ENCODE data around the gene GTPBP2. TPM values are rescaled to one million over a fixed set of nuclear protein-coding genes. Genes with fewer than 3 reads are reported as not detected.
A peak's percentile ranks its signal among the peaks of the same experiment; 100 is the strongest.

The GTPBP2 gene
- total and polyA plus RNA-seq, 10 of the 15 experiments (the other 5 are each of a cell fraction or from before 2014, with no cell fraction given), result 5.9 to 63.4 (median 39.8) TPM

DNA sequence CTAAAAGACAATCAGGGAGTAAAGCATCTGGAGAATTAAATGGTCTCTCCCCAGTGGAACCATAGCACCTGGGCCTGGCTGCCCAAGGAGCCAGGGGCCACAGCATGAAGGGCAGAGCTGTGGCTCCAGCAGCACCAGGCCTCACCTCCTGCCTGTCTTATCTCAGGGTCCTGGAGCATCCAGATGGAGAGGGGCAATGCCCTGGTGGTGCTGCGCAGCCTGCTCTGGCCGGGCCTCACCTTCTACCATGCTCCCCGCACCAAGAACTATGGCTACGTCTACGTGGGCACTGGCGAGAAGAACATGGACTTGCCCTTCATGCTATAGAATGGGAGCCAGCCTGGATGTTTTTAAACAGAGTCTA is 41.5 kb upstream of the GTPBP2 start:
- Histone ChIP-seq H4K20me1 (ENCODE audit: control insufficient read depth, insufficient read depth) (no peaks in the 10 kb centered on the region), H3K4me1 (ENCODE audit: control insufficient read depth, insufficient read depth, low read length) (peaks cover 34% of the 10 kb centered on the region), H3K9ac (ENCODE audit: control insufficient read depth, insufficient read depth, low read length) (no peak overlapping the region), H3K27me3 (replicated peaks in 1 of 2; ENCODE audit: control insufficient read depth in 2 of 2, insufficient read depth in 2 of 2, low read length in 1 of 2) (no peaks in the 10 kb centered on the region), H3K36me3 (ENCODE audit: control insufficient read depth in 2 of 2, insufficient read depth in 2 of 2, low read length in 1 of 2) (peaks cover 12 to 36% of the 10 kb centered on the region in 2 experiments), H3K27ac (ENCODE audit: control insufficient read depth, insufficient read depth) (no peak overlapping the region), H3K9me3 (replicated peaks; ENCODE audit: control insufficient read depth, insufficient read depth, low read length) (no peaks in the 10 kb centered on the region), H3K79me2 (ENCODE audit: control insufficient read depth, insufficient read depth, low read length) (no peaks in the 10 kb centered on the region), H3K4me3 (no peak overlapping the region), H2AFZ (ENCODE audit: control insufficient read depth, low read depth, low read length) (no peak overlapping the region), H3K4me2 (ENCODE audit: control insufficient read depth, insufficient read depth) (no peak overlapping the region)
- ChIA-PET SMC1A (ENCODE audit: uncharacterized antibody, unreplicated experiment) (interaction anchor here (1.3 to 1.4 kb wide), 3 partner anchors 24 to 54 kb away, joined by 3 to 5 read pairs (median 3); no protein-coding TSS in a partner anchor), RAD21 (ENCODE audit: unreplicated experiment) (interaction anchor here (1.0 to 7.8 kb wide), 3 partner anchors 100 to 410 kb away, joined by 3 to 79 read pairs (median 5); partner anchors contain the start of gene VEGFA), POLR2A (interaction anchor here (0.5 to 1.5 kb wide), 3 partner anchors 23 to 146 kb away, joined by 3 to 5 read pairs (median 3); no protein-coding TSS in a partner anchor), CTCF (interaction anchor here (1.0 to 7.6 kb wide), 11 partner anchors 8 to 408 kb away, joined by 3 to 50 read pairs (median 3); partner anchors contain the start of gene VEGFA)
- in situ Hi-C loops (cut with MboI), result no loop called here
- 98% methylated on average over 6 of the region's 6 CpGs for WGBS (ENCODE audit: insufficient coverage, insufficient replicate concordance, low lambda C conversion rate, missing lambda C conversion rate)
- no peak for FAIRE-seq
- TF ChIP-seq POLR2AphosphoS5 (IDR thresholded peaks at IDR 0.05; ENCODE audit: low read length) (0 out of 2 replicates have a peak, but pooled peaks have one; percentile 9), RELA (IDR thresholded peaks at IDR 0.05; ENCODE audit: borderline replicate concordance, partially characterized antibody) (no peak), POLR2A (IDR thresholded peaks at IDR 0.05; ENCODE audit: low read depth, low read length) (peak; percentile 16)
- intact Hi-C loops (cut with micrococcal nuclease; ENCODE audit: unreplicated experiment), result no loop called here
- no peak for DNase-seq (ENCODE audit: low read depth, low spot score)
- no TSS peak for BruUV-seq (replicated peaks)
- no peak for ATAC-seq

DNA sequence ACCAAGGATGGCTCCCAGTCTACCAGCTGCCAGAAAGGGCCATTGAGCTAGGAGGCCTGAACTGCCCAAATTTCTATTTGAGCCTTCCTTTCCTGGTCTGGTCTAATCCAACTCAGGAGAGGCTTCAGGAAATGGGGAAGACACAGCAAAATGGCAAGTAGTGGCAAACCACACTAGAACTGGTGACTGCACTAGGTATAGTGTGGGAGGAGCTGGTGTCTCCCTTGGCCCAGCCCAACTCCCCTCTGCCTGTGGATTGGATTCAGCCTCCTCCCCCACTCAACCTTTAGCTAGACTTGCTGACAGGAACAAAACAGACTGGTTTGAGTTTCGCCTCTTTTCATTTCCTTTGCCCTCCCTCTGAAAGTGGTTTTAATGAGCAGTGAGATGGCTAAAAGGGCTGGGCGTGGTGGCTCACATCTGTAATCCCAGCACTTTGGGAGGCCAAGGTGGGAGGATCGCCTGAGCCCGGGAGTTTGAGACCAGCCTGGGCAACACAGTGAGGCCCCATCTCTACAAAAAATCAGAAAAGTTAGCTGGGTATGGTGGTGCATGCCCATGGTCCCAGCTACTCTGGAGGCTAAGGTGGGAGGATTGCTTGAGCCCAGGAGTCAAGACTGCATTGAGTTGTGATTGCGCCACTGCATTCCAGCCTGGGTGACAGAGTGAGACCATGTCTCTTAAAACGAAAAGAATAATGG is 41.0 kb upstream of the GTPBP2 start:
- WGBS (ENCODE audit: insufficient coverage, insufficient replicate concordance, low lambda C conversion rate, missing lambda C conversion rate), result 85% methylated on average over 6 of the region's 6 CpGs
- Histone ChIP-seq H3K4me2 (ENCODE audit: control insufficient read depth, insufficient read depth) (no peak overlapping the region), H3K27me3 (replicated peaks in 1 of 2; ENCODE audit: control insufficient read depth in 2 of 2, insufficient read depth in 2 of 2, low read length in 1 of 2) (no peaks in the 10 kb centered on the region), H2AFZ (ENCODE audit: control insufficient read depth, low read depth, low read length) (no peak overlapping the region), H4K20me1 (ENCODE audit: control insufficient read depth, insufficient read depth) (no peaks in the 10 kb centered on the region), H3K79me2 (ENCODE audit: control insufficient read depth, insufficient read depth, low read length) (no peaks in the 10 kb centered on the region), H3K4me1 (ENCODE audit: control insufficient read depth, insufficient read depth, low read length) (peaks cover 34% of the 10 kb centered on the region), H3K36me3 (ENCODE audit: control insufficient read depth in 2 of 2, insufficient read depth in 2 of 2, low read length in 1 of 2) (peaks cover 11 to 31% of the 10 kb centered on the region in 2 experiments), H3K4me3 (no peak overlapping the region), H3K27ac (ENCODE audit: control insufficient read depth, insufficient read depth) (no peak overlapping the region; the same call in none of the 2 replicates), H3K9ac (ENCODE audit: control insufficient read depth, insufficient read depth, low read length) (no peak overlapping the region), H3K9me3 (replicated peaks; ENCODE audit: control insufficient read depth, insufficient read depth, low read length) (no peaks in the 10 kb centered on the region)
- CTCF ChIA-PET, result interaction anchor here (0.6 to 7.6 kb wide), 19 partner anchors 9 to 409 kb away, joined by 3 to 50 read pairs (median 4); partner anchors contain the start of genes VEGFA and XPO5
- RAD21 ChIA-PET (ENCODE audit: unreplicated experiment), result interaction anchor here (1.0 to 7.8 kb wide), 6 partner anchors 33 to 410 kb away, joined by 3 to 79 read pairs (median 4); partner anchors contain the start of gene VEGFA
- SMC1A ChIA-PET (ENCODE audit: uncharacterized antibody, unreplicated experiment), result interaction anchor here (0.5 to 1.4 kb wide), 6 partner anchors 24 to 73 kb away, joined by 3 to 5 read pairs (median 3); no protein-coding TSS in a partner anchor
- no peak for FAIRE-seq
- POLR2A ChIA-PET, result interaction anchor here (0.7 to 1.5 kb wide), 3 partner anchors 18 to 147 kb away, joined by 3 read pairs; partner anchors contain the start of gene MRPS18A
- no peak for DNase-seq (ENCODE audit: low read depth, low spot score)
- no peak for TF ChIP-seq ZNF622 (IDR thresholded peaks at IDR 0.05)
- TF ChIP-seq KAT2A (conservative IDR thresholded peaks at IDR 0.05; ENCODE audit: control insufficient read depth, low read depth, low read length), result no peak
- 0 out of 2 replicates have a peak, but pooled peaks have one; percentile 7 for TF ChIP-seq POLR2AphosphoS5 (IDR thresholded peaks at IDR 0.05; ENCODE audit: low read length)
- TF ChIP-seq ASH2L (IDR thresholded peaks at IDR 0.05; ENCODE audit: borderline replicate concordance, low read depth), result no peak
- peak in 1 of 2 experiments; percentile 17; a peak in 1 of 4 replicates for TF ChIP-seq IKZF2 (IDR thresholded peaks at IDR 0.05)
- TF ChIP-seq POLR2A (IDR thresholded peaks at IDR 0.05; ENCODE audit: low read depth, low read length), result 0 out of 2 replicates have a peak, but pooled peaks have one; percentile 24
- intact Hi-C loops (cut with micrococcal nuclease; ENCODE audit: unreplicated experiment) (loop anchor here (5.0 kb wide), 1 partner anchor 332 kb away; no protein-coding TSS in a partner anchor), in situ Hi-C loops (cut with MboI) (loop anchor here (5.0 kb wide), 1 partner anchor 407 kb away; no protein-coding TSS in a partner anchor)
- no peak for ATAC-seq
- BruUV-seq (replicated peaks), result no TSS peak

Data from GM12878 (cell line).